GM18508 (cell line): ENCODE measurements around the gene HMCN1.
A peak's percentile ranks its signal among the peaks of the same experiment; 100 is the strongest.

Experiments
- ATAC-seq: cut with Tn5 transposase; IDR thresholded peaks from one replicate; pipeline ENCODE4 v1.9.1; 2021; ENCODE audit warnings: moderate number of reproducible peaks; ENCODE audit not compliant: insufficient read depth, unreplicated experiment

Gene HMCN1

DNA sequence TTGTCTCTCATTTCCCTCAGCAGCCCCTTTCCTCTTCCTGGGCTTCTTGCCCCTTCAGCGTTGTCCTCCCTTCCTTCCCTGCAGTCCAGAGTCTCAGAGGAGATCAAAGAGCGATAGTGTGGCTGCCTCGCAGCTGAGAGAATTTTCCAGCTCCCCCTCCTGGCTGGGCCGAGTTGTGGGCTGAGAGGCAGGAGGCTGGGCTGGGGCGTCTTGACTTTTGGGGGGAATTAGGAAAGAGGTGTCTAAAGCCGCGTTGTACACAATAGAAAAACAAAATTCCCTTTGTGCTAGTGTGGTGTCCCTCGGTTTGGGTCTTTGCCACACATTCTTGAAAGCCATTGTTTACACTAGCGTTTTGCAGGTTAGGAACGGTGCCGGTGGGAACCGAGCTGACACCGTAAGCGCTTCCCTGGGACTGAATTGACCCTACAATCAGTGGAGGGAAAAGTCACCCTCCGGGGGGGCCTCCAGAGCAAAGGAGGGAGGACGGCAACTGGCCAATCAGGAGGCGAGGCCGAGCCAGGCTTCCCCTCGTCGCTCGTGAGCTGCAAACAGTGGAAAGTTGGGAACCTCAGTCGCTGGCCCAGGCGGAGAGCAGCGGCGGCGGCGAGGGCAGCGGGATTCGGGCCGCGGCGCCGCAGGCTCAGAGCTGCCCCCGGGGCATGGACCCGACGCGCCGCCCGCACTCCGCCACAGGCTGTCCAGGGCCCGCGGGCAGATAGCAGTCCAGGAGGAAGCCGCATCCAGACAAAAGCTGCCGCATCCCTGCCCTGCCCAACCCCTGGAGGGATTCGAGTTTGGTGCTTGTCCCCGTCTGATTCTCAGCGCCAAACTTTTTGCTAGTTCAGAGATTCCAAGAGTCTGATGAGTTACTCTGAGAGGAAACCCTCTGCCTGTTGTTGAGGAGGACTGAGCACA lies at the start of gene HMCN1:
TSS of gene HMCN1 (plus strand) at position 574 of the 918 bp plus-strand sequence. CDS start 389 bp downstream, outside the sequence.
- no peak for ATAC-seq

DNA sequence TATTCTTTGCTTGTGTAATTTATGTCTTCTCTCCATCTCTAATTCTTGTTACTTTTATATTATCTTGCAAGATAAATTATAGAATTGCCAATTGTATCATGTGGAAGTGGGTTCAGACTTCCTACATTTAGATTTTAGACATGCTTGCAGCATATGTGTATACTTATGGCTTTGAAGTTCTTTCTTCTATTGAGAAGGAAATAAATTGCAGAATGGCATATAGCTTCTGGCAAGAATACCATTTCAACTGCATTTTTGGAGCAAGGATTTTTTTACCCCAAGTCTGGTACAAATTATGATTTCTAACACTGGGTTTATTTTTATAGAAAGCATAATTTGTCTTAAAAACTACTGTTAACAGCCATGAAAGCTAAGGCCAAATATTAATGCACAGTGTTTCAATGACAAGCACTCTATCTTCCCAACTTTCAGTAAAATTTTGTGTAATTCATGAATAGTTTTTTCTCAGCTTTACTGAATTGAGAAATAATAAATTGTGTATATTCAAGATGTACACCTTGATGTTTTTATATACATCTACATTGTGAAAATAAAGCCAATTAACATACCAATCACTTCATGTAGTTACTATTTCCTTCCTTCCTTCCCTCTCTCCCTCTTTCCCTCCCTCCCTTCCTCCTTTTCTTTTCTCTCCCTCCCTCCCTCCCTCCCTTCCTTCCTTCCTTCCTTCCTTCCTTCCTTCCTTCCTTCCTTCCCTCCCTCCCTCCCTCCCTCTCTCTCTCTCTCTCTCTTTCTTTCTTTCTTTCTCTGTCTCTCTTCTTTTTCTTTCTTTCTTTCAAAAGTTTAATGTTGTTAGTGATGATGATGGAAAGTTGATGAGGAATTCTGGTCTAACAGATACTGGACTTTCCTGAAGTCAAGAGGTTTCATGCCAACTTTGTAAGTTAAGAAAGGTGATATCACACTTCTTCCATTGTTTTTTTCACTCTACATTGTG lies 47.1 kb upstream of the HMCN1 start:
- ATAC-seq, result no peak

DNA sequence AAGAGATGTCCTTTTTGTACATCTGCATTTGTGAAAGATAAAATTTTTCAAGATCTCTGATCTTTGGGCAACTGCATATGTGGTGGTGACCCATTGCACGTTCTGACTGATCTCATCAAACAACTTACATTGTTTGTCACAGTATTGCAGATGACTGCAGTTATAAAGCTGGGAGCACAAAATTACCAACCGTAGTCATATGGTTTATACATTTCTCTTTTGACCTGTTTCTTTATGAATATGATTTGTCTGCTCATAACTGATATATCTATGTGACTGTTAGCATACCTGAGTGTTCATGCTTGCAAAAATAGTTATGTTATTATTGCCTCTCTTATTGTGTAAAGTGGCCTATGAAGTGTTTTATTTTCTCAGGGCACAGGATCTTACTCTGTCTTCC lies 43.7 kb upstream of the HMCN1 start:
- ATAC-seq, result no peak

DNA sequence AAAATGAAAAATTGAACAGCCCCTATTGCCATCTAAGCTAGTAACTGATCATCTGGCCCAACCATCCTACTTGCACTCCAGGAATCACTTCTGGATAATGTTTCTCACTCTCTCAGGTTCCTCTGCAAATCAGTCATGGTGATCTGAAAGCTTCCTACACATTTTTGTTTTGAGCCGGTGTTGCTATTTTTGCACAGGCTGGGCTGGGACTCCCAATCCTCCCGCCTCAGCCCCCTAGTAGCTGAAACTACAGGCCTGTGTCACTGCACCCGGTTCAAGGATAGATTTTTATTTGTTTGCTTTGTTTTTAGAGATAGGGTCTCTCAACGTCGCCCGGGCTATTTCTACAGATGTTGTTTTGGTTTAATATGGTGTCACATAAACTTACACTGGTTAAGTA lies 40.5 kb upstream of the HMCN1 start:
- peak; percentile 23 for ATAC-seq

DNA sequence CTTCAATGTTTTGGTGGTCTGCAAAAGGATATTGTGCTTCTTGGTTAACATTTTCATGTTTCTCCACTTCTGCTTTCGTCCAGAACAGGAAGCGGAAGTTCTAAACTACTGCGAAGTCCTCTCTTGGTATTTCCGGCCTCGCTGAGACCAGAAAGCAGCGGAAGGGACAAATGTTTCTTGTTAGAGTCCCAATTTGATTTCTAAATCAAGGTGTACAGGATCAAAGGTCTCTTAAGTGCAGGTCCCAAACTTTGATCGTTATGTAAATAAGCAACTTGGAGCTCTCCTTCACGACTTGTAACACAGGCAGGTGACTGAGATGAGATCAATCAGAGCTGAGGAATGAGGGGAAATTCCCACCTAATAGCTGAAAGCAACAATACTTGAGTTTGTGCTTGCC lies 40.1 kb upstream of the HMCN1 start:
- ATAC-seq, result peak; percentile 72

DNA sequence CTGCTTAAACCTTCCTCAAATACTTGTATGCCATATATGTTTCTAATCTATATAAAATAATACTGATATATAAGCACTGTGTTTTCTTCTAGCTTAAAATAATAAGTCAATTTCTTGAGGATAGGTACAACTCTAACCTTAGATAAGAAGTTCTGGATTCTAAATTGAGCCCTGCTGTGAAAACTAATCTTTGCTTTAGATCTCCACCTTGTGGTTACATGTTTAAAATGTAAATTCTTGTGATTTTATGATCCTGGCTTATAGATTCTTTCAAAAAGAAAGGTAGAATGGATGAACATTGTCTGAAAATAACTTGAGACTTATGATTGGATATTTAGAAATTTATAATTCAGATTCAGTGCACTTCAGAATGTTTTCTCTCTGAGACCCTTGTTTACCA lies 38.9 kb upstream of the HMCN1 start:
- no peak for ATAC-seq

DNA sequence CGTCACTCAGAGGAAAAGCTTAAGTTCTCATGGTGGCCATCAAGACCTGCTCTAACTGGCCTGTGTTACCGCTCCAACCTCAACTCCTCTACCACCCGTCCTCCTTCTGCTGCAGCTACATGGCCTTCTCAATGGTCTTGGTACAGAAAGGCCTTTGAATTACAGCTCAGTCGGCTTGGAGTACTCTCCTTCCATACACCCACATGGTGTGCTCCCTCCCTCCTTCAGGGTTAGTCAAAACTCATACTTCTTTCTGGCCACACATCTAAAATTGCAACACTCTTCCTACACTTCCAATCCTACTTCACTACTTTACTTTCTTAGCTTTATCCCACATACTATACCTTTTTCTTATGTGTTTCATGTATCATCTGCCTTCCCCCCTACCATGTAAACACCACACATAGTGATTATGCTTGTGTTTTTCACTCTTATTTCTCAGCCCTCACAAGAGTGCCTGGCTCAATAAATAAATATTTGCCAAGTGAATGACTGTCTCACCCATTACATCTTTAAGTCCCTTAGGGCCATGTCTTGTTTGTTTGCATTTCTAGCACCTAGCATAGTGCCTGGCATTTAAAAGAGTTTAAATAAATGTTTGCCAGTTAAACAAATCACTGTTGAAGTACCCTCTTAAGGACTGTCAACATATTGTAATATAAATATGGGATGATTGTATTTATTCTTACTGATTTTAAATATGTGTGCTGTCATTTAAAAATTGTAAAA lies 37.6 kb upstream of the HMCN1 start:
- ATAC-seq, result no peak

DNA sequence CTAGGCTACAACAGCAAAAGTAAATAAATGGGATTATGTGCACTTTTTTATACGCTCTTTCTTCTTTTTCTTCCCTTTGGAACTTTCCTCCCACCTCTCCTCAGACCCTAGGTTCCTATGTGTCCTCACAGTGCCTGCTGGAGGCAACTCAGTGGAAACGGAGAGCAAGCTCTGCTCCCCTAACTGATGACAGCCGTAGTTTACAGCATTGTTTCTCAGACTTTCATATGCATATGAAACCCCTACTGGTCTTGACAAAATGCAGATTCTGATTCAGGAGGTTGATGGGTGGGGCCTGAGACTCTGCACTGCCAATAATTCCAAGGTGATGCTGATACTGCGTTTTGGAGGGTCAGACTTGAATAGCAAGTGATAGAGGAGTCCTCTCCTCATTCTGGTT lies 34.3 kb upstream of the HMCN1 start:
- no peak for ATAC-seq

DNA sequence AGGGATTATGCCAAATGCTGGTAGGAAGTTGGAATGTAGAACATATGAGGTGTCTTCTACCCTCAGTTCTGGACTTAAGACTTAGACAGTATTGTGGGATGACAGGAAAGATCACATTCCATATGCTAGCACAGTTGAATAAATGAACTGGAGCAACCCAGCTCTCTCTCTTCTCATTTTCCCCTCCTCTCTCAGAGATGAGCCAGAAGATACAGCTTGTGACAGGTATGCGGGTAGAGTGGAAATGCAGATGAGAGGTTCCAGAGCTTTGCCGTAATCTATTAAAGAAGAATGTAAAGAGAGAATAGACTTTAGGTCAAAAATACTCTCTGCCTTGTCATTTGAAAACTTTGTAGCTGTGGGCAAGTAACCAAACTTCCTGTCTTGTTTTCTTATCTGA lies 32.5 kb upstream of the HMCN1 start:
- no peak for ATAC-seq

DNA sequence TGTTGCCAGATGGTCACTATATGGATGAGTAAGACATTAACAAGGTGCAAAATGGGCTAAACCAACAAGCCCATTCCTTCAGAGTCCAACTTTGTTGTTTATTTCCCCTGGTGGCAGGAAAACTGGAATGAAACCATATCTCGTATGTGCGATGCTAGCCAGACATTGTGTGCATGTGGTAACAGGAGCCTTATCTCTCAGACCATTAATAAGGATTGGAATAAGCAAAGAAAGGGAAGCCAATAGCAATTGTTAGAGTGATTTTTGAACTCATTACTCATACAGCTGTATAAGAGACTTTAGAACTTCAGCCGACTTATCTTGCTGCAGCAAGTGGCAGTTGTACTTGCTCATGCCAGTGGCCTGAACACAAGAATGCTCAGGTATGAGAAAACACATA lies 30.0 kb upstream of the HMCN1 start:
- no peak for ATAC-seq

DNA sequence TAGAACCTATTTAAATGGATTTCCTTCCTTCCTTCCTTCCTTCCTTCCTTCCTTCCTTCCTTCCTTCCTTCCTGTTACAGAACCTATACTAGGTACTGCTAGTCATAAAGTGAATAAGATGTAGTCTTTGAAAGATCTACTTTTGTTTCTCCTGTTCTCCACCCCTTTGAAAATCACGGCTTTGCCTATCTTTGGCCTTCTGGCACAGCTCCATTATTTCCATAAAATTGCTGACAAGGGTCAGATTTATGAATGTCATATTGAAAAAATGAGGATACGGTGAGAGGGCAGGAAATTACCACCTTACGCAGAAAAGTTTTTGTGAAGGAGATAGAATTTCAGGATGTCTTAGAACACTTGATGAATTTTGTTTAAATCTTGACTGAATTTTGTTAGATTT lies 18.1 kb upstream of the HMCN1 start:
- no peak for ATAC-seq

DNA sequence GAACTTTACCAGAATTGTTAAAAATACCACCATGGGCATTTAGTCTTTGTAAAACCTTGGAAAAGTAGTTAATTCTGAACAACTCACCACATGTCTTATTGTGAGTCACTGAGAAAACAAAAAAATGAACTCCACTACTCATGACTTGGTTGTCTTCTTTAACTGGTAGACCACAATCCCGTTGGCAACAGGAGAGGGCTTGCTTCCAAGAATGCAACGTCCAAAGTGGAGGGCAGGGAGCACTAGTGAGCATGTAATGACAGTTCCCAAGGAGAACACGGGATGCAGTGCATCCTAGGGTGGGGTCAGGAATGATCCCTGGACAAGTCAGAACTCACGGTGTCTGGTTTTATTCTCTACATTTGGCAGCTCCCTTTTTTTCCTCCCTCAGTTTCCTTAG lies 15.2 kb upstream of the HMCN1 start:
- no peak for ATAC-seq

DNA sequence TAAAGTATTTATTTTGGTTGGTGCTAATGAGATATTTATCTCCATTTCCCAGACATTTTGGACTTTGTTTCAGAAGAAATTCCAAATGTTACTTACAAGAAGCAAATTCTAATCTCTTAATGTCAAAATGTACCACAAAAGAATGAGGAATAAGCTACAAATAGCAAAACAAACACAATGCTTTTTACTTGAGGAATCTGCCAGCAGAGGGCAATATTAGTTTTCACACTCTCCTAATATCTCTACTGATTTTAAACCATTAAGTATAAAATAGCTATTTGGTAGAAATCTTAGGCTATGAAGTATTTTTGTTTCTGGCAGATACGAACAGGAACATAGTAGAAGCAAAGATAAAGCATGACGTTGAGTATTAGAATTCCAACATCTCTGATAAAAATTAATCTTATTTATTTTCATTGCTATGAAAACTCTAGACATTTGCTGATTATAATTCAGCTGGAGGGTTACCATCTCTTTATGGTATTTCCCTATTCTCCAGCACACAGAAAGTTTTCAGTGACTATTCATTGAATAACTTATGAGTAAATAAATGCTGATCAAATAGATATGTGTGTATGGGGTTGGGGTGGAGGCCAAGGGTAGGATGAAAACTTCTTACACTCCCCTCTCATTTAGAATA lies 13.4 kb upstream of the HMCN1 start:
- ATAC-seq, result no peak

DNA sequence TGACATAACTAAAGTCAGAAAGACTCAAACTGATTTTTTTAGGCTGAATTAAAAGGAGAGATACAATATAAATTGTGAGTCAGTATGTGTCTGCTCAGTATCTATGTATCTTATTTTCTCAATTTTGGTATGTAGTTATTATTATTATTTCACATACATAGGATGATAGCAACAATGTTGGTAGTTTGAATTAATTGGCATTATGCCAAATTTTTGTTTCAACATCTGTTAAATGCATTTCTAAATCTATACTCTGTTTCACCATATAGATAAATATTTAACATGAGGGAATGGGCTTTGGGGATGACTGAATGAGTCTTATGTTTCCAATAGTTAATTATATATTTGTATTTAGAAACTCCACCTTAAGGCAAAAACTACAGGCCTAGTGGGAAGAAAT lies 12.6 kb upstream of the HMCN1 start:
- no peak for ATAC-seq

DNA sequence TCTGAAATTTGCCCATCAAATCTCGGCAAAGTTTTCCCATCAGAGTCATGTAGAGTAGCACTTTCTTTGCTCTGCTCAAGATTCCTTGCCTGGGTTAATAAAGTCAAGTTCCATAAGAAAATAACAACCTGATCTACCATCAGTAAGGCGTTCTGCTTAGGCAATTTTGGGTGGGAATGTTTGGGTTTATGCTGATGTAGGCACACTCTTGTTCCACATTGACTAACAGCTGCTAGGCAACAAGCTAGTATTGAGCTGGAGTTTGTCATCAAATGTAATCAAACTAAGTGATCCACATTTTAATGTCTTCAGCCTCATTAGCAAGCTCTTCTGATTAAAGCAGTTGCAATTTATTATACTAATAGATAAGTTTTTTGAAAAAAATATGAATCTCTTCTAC lies 12.1 kb upstream of the HMCN1 start:
- no peak for ATAC-seq

DNA sequence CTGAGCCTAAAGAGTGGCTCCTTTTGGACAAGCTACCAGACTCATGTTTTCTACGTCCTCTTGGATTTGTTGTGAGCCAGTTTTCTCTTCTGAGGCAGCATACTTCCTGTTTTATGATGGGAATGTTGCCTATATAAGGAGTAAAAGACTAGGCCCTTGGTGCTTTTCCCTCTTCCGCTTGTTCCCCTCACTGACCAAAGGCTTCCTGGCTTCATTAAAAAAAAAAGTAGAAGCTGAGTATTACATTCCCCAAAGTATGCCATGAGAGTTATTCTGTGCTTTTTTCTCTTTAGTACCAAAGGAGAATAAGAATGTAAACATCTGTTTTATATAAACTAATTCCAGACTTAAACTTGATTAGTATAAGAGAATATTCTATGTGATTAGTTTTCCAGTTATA lies 6.5 kb upstream of the HMCN1 start:
- no peak for ATAC-seq

DNA sequence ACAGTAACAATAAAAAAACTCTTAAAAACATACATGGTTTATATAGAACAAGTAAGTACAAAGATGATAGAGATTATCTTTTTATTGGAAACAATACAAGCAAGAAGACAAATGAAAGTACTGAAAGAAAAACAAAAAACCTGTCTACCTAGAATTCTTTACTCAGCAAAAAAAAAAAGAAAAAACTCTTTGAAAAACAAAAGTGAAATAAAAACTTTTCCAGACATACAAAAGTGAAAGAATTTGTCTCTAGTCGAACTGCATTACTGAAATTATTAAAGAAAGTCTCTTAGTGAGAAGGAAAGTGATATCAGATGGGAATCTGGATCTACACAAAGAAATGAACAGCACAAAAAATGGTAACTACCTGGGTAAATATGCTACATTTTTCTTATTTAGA lies 2.7 kb upstream of the HMCN1 start:
- no peak for ATAC-seq

DNA sequence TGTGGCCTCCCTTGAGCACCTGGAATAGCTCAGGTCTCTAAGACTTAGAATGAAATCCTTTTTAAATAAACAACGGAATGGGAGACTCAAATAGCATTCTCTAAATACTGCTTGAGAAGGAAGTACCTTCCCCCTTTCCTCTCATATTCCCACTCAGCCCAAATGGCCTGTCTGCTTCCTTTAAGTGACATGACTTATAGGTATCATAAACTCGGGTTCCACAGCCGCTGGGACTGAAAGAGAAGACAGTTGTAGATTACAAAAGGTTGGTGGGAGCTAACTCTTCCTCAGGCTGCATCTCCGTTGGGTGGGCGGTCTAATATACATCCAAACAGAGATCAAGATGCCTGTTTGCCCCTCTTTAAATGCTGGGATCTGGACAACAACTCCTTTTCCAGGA lies 1.2 kb upstream of the HMCN1 start:
- ATAC-seq, result no peak

DNA sequence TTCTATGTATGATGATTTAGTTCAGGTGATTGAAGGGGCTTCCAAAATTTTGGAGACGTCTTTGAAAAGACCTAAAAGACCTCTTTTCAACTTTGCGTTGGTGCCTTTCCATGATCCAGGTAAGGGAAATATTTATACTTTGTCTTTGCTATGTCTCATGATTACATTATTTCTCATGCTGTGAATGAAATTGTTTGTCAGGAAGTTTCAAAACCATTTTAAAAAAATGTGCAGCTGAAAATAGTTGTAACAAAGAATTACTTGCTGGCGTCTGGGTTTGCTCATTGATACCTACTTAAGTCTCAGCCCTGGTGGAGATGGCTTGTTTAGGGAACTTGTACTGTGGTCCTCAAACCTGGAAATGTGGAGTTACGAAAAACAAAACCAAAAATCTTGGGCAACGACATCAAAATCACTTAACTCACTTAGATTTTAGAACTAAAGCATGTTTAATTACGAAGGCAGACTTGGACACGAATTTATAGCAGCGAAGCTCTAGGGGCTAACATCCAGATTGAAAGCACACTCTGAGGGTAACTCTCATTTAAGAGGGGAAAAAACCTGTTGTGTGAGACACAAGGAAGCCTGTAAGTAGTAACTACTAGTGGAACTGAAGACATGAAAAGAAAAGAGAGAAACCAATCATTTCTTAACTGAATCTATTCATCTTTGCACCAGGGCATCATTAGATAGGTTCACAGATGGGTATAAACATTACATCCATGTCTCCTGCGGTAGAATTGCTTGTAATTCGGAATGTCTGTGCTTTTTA lies 924 bp downstream of the HMCN1 start:
- ATAC-seq, result no peak
